H1 (cell line): ENCODE measurements around the gene RNF220. TPM values are rescaled to one million over a fixed set of nuclear protein-coding genes. Genes with fewer than 3 reads are reported as not detected.
A peak's percentile ranks its signal among the peaks of the same experiment; 100 is the strongest.

Experiments
- BCL11A ChIP-seq, 2 experiments: IDR thresholded peaks; one replicate each; pipeline ENCODE4 v1.6.1; 2011; ENCODE audit warnings: low read depth in 2 of 2, low read length in 2 of 2, mild to moderate bottlenecking in 2 of 2
- CBX5 ChIP-seq: fragments of 300-800, 300-1000 bp; sonication (generic); IDR thresholded peaks from 2 replicates; pipeline ENCODE4 v1.7.1; 2016; ENCODE audit warnings: antibody characterized with exemption, low read length, low read depth
- CTCF ChIP-seq, 3 experiments: IDR thresholded peaks; 1 replicate in 2 of 3; 2 replicates in 1 of 3; pipeline versions ENCODE4 v1.5.1 to v1.6.1; 2011; ENCODE audit warnings: low read length in 3 of 3, mild to moderate bottlenecking in 3 of 3, inconsistent platforms in 2 of 3, low read depth in 1 of 3, moderate library complexity in 1 of 3; ENCODE audit not compliant: insufficient read depth in 1 of 3; ENCODE audit errors: control extremely low read depth in 1 of 3
- E2F6 ChIP-seq: IDR thresholded peaks from 2 replicates; pipeline ENCODE4 v1.6.1; 2012; ENCODE audit warnings: inconsistent platforms
- GABPA ChIP-seq: IDR thresholded peaks from 2 replicates; pipeline ENCODE4 v1.6.1; 2011; ENCODE audit warnings: mild to moderate bottlenecking, low read length, moderate library complexity, borderline replicate concordance; ENCODE audit not compliant: insufficient read depth
- HDAC6 ChIP-seq: IDR thresholded peaks from one replicate; pipeline ENCODE4 v1.7.1; 2012; ENCODE audit warnings: low read depth, mild to moderate bottlenecking, inconsistent platforms, low read length, moderate library complexity
- MAFK ChIP-seq: IDR thresholded peaks from 2 replicates; pipeline ENCODE4 v1.6.1; 2012; ENCODE audit warnings: low read depth, mild to moderate bottlenecking, improper control_type of control experiment, low read length
- PHF8 ChIP-seq: fragments of 200-600 bp; sonication (generic); conservative IDR thresholded peaks from 2 replicates; pipeline ENCODE4 v1.7.1; 2012; ENCODE audit warnings: low read depth, mild to moderate bottlenecking, inconsistent platforms, low read length, moderate library complexity
- RFX5 ChIP-seq: IDR thresholded peaks from 2 replicates; pipeline ENCODE4 v1.6.1; 2011; ENCODE audit warnings: low read depth, low read length, improper control_type of control experiment, borderline replicate concordance
- TAF7 ChIP-seq: optimal IDR thresholded peaks from 2 replicates; pipeline ENCODE3; 2011; ENCODE audit warnings: low read depth, mild to moderate bottlenecking, inconsistent platforms, low read length, moderate library complexity, borderline replicate concordance
- TBP ChIP-seq: IDR thresholded peaks from 2 replicates; pipeline ENCODE4 v1.6.1; 2011; ENCODE audit warnings: low read depth, low read length, improper control_type of control experiment
- TEAD4 ChIP-seq: IDR thresholded peaks from 2 replicates; pipeline ENCODE4 v1.6.1; 2012; ENCODE audit warnings: low read depth, low read length, inconsistent platforms, mixed read lengths
- YY1 ChIP-seq: IDR thresholded peaks from 2 replicates; pipeline ENCODE4 v1.6.1; 2011; ENCODE audit warnings: low read depth, mild to moderate bottlenecking, low read length
- polyA plus RNA-seq, 7 experiments: library from polyadenylated mRNA; depleted of rRNA in 3 of 7; stranded (reverse) in 5 of 7; unstranded in 2 of 7; fragments of >200 nt in 5 of 7; fragments of 200-250 nt in 2 of 7; gene quantifications; 1 replicate in 5 of 7; 2 replicates in 1 of 7; 4 replicates in 1 of 7; pipeline versions ENCODE4 v1.2.1 to v1.2.3, GENCODE V29; 2011 to 2013; ENCODE audit warnings: missing spikeins in 2 of 7, mixed read lengths in 2 of 7
- total RNA-seq: library from RNA; stranded (reverse); fragmentation: NEBNext Ultra II Directional; extraction: Animal tissue kit (Norgen Biotek cat#: 25700); gene quantifications from 2 replicates; pipeline ENCODE4 v1.2.1, GENCODE V29; 2021

The RNF220 gene
- total and polyA plus RNA-seq, 2 of the 8 experiments (the other 6 are each of a cell fraction or from before 2014, with no cell fraction given) = 123 to 160 TPM

GRCh38 chr1:44674113-44675000, 269.3 kb downstream of the RNF220 start, which contains the start of the genes ARMH1 and TMEM53 (continued):
- TF ChIP-seq CTCF (IDR thresholded peaks at IDR 0.05; ENCODE audit: control extremely low read depth in 1 of 3, insufficient read depth in 1 of 3, low read depth in 1 of 3, low read length in 3 of 3) (no peak), CBX5 (no peak), TAF7 (no peak), TBP (peak; percentile 54; the same call in 1 of the 2 replicates), BCL11A (IDR thresholded peaks at IDR 0.05; ENCODE audit: low read depth in 2 of 2, low read length in 2 of 2) (no peak), MAFK (no peak), TEAD4 (no peak), PHF8 (peak; percentile 85), RFX5 (0 out of 2 replicates have a peak, but pooled peaks have one; percentile 42), GABPA (no peak), HDAC6 (no peak), E2F6 (no peak), YY1 (no peak)
